ENCODE data around the gene SLC66A2.

SLC66A2 gene

GRCh38 chr18:79941473-79942119 lies 9.9 kb downstream of the SLC66A2 start:
- Histone ChIP-seq H3K27ac (peak overlapping the region in 1 of 21 experiments; percentile 26), H3K4me3 (no peak overlapping the region)

GRCh38 chr18:79940814-79941472 lies 10.5 kb downstream of the SLC66A2 start:
- Histone ChIP-seq H3K4me3 (no peak overlapping the region), H3K27ac (peak overlapping the region in 1 of 21 experiments; percentile 6)

DNA sequence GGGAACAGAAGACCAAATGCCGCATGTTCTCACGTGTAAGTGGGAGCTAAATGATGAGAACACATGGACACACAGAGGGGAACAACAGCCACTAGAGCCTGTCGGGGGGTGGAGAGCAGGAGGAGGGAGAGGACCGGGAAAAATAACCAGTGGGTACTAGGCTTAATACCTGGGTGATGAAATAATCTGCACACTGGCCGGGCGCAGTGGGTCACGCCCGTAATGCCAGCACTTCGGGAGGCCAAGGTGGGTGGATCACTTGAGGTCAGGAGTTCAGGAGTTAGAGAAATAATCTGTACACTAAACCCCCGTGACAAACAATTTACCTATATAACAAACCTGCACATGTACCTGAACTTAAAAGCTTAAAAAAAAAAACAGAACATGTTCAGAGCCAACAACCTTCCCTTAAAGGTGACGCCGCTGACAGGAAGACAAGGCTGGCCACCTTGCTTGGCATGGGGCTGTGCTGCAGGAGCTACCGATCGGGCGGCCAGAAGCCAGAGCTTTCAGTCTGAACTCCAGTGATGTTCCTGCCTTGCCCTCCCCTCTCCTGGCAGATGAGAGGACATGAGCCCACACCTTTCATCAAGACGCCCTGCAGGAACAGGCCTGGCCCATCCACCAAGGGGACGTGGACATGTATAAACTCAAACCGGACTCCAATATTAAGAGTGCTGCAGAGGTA lies 11.2 kb downstream of the SLC66A2 start:
- Histone ChIP-seq H3K4me3 (no peak overlapping the region), H3K27ac (peak overlapping the region in 1 of 21 experiments; percentile 6)

DNA sequence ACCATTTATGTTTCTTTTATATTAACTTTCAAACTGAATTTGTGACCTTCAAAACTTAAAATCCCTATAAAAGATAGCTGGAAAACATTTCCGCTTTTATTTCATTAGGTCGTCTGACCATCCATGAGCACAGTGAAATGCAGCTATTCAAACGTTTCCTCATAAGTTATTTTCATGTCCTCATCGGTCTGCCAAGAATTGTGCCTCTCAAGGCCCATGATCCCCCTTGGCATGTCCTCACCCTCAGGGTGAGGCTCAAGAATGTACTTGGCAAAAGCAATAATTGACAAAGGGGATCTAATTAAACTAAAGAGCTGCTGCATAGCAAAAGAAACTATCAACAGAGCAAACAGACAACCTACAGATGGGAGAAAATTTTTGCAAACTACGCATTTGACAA lies 12.4 kb downstream of the SLC66A2 start:
- H3K27ac ChIP-seq: no peak overlapping the region

GRCh38 chr18:79938196-79938595 lies 13.3 kb downstream of the SLC66A2 start:
- no peak overlapping the region for H3K27ac ChIP-seq
- no peak overlapping the region for H3K4me3 ChIP-seq

More for the DNA sequence above, 12.4 kb downstream of the SLC66A2 start:
- no peak overlapping the region for H3K4me3 ChIP-seq

DNA sequence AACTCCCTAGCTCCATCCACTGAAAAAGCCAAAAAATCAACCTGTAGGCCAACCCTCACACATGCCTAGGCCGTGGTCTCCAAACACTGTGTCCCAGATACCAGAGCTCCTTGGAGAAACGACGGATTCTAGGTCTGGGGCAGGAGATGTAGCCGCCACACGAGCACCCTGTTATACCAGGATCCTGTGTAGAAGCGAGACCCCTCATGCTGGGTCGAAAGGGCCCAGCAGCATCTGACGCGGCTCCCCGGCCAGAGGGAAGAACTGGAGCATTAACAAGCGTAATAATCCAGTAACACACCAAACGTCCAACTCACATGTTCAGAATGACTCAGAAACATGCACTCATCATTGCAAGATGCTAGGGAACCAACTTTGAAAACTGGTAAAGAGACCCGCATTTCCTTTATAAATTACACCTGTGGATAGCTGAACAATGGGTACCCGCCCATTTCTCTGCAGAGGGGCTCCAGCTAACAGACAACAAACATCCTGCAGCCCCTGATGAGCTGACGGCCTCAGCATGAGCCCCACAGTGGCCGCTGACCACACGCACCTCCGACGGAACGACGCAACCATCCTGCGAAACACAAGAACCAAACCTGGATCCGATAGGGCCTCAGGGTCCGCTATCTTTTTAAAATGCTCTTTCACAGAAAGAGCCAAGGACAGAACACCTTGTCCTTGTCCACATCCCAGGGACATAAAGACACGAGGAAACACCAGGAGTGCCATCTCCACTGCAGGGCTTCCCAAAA lies 14.2 kb downstream of the SLC66A2 start:
- H3K27ac ChIP-seq: no peak overlapping the region
- no peak overlapping the region for H3K4me3 ChIP-seq

GRCh38 chr18:79936641-79937040 lies 14.8 kb downstream of the SLC66A2 start:
- no peak overlapping the region for H3K4me3 ChIP-seq

DNA sequence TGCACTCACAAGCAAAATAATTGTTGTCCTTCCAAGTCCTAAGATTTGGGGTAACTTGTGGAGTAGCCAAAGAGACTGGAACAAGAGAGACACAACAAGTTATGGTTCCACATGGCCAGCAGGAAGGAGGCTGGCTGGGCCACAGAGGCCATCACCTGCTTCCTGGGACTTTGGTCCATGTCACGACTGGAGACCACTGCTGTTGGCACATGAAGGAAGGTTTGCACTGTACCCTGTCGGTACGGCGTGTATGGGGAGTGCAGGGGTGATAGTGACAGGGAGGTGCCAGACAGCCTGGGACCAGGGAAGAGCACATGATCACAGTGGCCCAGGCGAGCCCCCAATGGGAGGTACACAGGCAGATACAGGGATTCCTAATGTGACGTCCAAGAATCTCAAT lies 15.5 kb downstream of the SLC66A2 start:
- no peak overlapping the region for H3K4me3 ChIP-seq
- H3K27ac ChIP-seq: no peak overlapping the region

More at GRCh38 chr18:79936641-79937040, 14.8 kb downstream of the SLC66A2 start:
- H3K27ac ChIP-seq: no peak overlapping the region

- Histone ChIP-seq H3K4me3 (no peak overlapping the region), H3K27ac (no peak overlapping the region)
These were observed 16.0 kb downstream of the SLC66A2 start for GRCh38 chr18:79935499-79935898.

DNA sequence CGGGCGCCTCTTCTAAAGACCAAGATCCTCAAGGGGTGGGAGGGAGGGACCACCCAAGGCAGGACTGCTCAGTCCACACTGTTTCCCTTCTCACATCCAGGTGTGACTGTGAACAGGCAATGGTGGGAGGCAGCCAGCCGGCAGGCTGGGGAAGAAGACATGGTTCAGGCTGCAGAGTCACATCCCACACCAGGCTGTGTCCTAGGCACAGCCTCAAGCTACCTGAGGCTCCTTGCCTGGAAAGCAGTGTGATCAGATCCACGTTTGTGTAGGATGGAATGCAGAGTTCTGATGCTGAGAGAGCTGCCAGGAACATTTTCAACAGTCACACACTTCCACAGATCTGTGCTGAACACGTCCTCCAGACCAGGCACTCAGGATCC lies 16.4 kb downstream of the SLC66A2 start:
- Histone ChIP-seq H3K4me3 (no peak overlapping the region), H3K27ac (no peak overlapping the region)

DNA sequence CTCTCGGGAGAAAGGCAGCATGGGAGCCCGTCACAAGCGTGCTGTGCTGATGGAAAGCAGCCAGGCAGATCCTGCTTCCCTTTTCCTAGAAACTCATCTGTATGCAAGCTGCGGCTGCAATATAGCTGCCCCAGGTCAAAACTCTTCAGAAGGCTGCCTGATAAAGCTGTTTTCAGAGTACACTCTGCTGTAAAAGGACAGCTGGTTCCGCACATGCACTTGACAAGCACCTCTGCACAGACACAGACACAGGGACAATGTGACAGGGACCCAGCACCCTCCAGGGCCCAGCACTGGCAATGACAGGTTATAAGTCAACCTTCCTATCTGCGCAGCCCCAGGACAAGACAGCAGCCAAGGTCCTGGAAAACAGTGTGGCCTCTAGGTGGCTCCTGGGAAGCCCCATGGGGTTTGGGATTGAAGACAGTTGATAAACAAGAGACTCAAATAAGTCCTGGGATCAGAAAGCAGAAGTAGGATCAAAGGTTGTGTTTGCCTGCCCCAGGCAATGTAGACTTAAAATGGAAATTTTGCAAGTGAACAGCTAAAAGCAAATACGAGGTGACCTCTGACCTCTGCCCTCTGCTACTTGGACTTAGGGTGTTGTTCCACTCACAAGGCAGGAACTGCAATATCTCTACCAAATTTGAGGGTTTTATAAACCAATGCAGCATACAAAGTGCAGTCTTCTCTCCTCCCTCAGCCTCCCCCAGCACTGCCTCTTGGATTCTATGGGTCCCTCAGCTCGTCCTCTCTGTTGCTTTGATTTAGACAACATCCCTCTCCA lies 16.9 kb downstream of the SLC66A2 start:
- Histone ChIP-seq H3K4me3 (no peak overlapping the region), H3K27ac (peak overlapping the region in 1 of 21 experiments; percentile 6)

GRCh38 chr18:79933765-79934164 lies 17.7 kb downstream of the SLC66A2 start:
- Histone ChIP-seq H3K4me3 (no peak overlapping the region), H3K27ac (no peak overlapping the region)

GRCh38 chr18:79932907-79933306 lies 18.5 kb downstream of the SLC66A2 start:
- Histone ChIP-seq H3K4me3 (no peak overlapping the region), H3K27ac (no peak overlapping the region)

DNA sequence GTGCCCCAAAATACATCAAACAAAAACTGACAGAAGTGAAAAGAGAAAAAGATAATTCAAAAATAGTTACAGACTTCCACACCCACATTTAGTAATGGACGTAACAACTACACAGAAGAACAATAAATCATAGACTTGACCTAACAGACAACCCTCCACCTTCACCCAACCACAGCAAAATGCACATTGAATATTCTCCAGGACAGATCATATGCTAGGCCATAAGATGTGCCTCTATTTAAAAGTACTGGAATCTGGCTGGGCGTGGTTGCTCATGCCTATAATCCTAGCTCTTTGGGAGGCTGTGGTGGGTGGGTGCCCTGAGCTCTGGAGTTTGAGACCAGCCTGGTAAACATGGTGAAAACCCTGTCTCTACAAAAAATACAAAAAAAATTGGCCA lies 20.0 kb downstream of the SLC66A2 start:
- no peak overlapping the region for H3K27ac ChIP-seq
- H3K4me3 ChIP-seq: no peak overlapping the region

GRCh38 chr18:79930020-79930642 lies 21.3 kb downstream of the SLC66A2 start:
- H3K4me3 ChIP-seq: no peak overlapping the region
- no peak overlapping the region for H3K27ac ChIP-seq

DNA sequence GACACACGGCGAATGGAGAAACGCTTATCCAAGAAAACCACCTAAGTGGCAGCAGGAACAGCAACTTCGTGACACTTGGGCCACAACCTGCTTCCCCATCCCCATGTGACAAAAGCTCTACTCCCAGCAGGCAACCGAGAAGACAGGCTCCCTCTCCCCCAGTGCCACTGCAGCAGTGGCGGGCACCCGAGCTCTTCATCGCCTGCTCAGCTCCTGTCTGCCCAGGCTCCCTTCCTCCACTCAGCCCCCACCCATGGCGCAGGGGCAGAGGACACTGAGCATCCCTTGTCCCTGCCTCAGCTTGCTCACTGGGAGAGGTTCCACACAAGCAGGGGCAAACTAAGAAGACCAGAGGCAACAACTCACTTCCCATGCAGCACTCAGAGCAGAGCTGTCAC lies 22.9 kb downstream of the SLC66A2 start:
- H3K27ac ChIP-seq: no peak overlapping the region
- H3K4me3 ChIP-seq: no peak overlapping the region

- Histone ChIP-seq H3K27ac (no peak overlapping the region), H3K4me3 (no peak overlapping the region)
These were observed 23.6 kb downstream of the SLC66A2 start for GRCh38 chr18:79927607-79928562.
